ENCODE results near the gene ZBTB20. TPM values are rescaled to one million over a fixed set of nuclear protein-coding genes. Genes with fewer than 3 reads are reported as not detected.

ZBTB20 gene
- total RNA-seq, result 4.0 and 6.0 TPM in 2 replicates

GRCh38 chr3:115146418-115147328 is at the start of gene ZBTB20:
Gene ZBTB20, minus strand, starts transcription at chr3:115147288.

GRCh38 chr3:114293838-114294535 is 853.1 kb downstream of the ZBTB20 start, which contains the start of gene TIGIT:
Gene TIGIT, plus strand, starts transcription at chr3:114294028. Its CDS starts 34 bp downstream, at chr3:114294062.

